ENCODE measurements around the gene UBA3. TPM values are rescaled to one million over a fixed set of nuclear protein-coding genes. Genes with fewer than 3 reads are reported as not detected.

UBA3 gene
- total RNA-seq, 1 experiment from 2014 or later, result 45.6 TPM

- TF ChIP-seq SP1 (IDR thresholded peaks at IDR 0.05; ENCODE audit: low read depth), result no peak
- TF ChIP-seq TCF7L2 (IDR thresholded peaks at IDR 0.05; ENCODE audit: borderline replicate concordance, extremely low read depth, insufficient read depth, insufficient read length), result no peak
- TF ChIP-seq POLR2AphosphoS5 (IDR thresholded peaks at IDR 0.05; ENCODE audit: low read depth, low read length), result no peak
These were observed 41.8 kb upstream of the UBA3 start (continued) for GRCh38 chr3:69121950-69122349.

GRCh38 chr3:69121513-69121912, 41.3 kb upstream of the UBA3 start:
- ChIA-PET CTCF (interaction anchor here (0.6 to 3.2 kb wide), 22 partner anchors 8 to 550 kb away, joined by 3 to 18 read pairs (median 4); no protein-coding TSS in a partner anchor), RAD21 (ENCODE audit: low non-redundant PET in 1 of 2, low total read pairs in 2 of 2, uncharacterized antibody in 2 of 2, unreplicated experiment in 2 of 2) (interaction anchor here (0.8 to 1.6 kb wide), 2 partner anchors 40 to 185 kb away, joined by 3 to 6 read pairs; no protein-coding TSS in a partner anchor), POLR2A (no interaction called here)
- Histone ChIP-seq H3K4me1 (ENCODE audit: control insufficient read depth in 1 of 2, insufficient read depth in 2 of 2, low read length in 2 of 2) (peaks cover 0 to 11% of the 10 kb centered on the region in 2 experiments; a peak in 3 of 4 replicates), H3K27me3 (ENCODE audit: insufficient read depth, low read length) (no peaks in the 10 kb centered on the region), H4K20me1 (ENCODE audit: insufficient read depth) (no peaks in the 10 kb centered on the region), H3K9ac (ENCODE audit: low read length) (no peak overlapping the region), H3K4me3 (replicated peaks in 1 of 2; ENCODE audit: low read depth in 1 of 2, low read length in 2 of 2) (no peak overlapping the region), H3K79me2 (ENCODE audit: insufficient read depth, low read length) (no peaks in the 10 kb centered on the region), H3K9me2 (ENCODE audit: insufficient read depth) (no peaks in the 10 kb centered on the region), H2AFZ (ENCODE audit: low read depth, low read length, poor library complexity, severe bottlenecking) (peak overlapping the region; percentile 87), H3K27ac (ENCODE audit: low read depth, low read length) (no peak overlapping the region), H3K4me2 (ENCODE audit: low read length) (no peak overlapping the region), H3K9me3 (ENCODE audit: control insufficient read depth in 1 of 2, insufficient read depth in 1 of 2, low read depth in 1 of 2, low read length in 2 of 2) (no peaks in the 10 kb centered on the region), H3K36me3 (ENCODE audit: control insufficient read depth in 1 of 2, insufficient read depth in 2 of 2, low read length in 2 of 2) (no peaks in the 10 kb centered on the region)
- DNase-seq (ENCODE audit: low read depth, low spot score) (no peak), ATAC-seq (no peak)
- intact Hi-C loops (cut with micrococcal nuclease), result loop anchor here (1.0 to 5.0 kb wide), 5 partner anchors 40 to 826 kb away; no protein-coding TSS in a partner anchor
- BruUV-seq (replicated peaks), result no TSS peak
- TF ChIP-seq SRF (IDR thresholded peaks at IDR 0.05; ENCODE audit: low read depth) (no peak), SP1 (IDR thresholded peaks at IDR 0.05; ENCODE audit: low read depth) (no peak), ZBTB33 (IDR thresholded peaks at IDR 0.05; ENCODE audit: extremely low read depth, insufficient replicate concordance, low read length) (no peak), TCF7L2 (IDR thresholded peaks at IDR 0.05; ENCODE audit: borderline replicate concordance, extremely low read depth, insufficient read depth, insufficient read length) (no peak), RAD21 (IDR thresholded peaks at IDR 0.05; ENCODE audit: low read depth) (no peak), POLR2A (IDR thresholded peaks at IDR 0.05; ENCODE audit: borderline replicate concordance, extremely low read depth, insufficient read depth, insufficient read length) (no peak), CTCF (IDR thresholded peaks at IDR 0.05 in 2 of 3, conservative IDR thresholded peaks at IDR 0.05 in 1 of 3; ENCODE audit: borderline replicate concordance in 1 of 3, insufficient read depth in 1 of 3, low read depth in 2 of 3, low read length in 2 of 3) (no peak), EGR1 (IDR thresholded peaks at IDR 0.05; ENCODE audit: low read depth) (no peak), POLR2AphosphoS5 (IDR thresholded peaks at IDR 0.05; ENCODE audit: low read depth, low read length) (no peak), ZNF274 (IDR thresholded peaks at IDR 0.05; ENCODE audit: low read depth, low read length) (no peak), MAX (IDR thresholded peaks at IDR 0.05) (no peak), EZH2 (IDR thresholded peaks at IDR 0.05) (no peak), CEBPB (IDR thresholded peaks at IDR 0.05; ENCODE audit: low read depth) (no peak), FOSL1 (IDR thresholded peaks at IDR 0.05; ENCODE audit: low read depth) (no peak), JUND (IDR thresholded peaks at IDR 0.05) (no peak), ATF3 (IDR thresholded peaks at IDR 0.05) (no peak), CBX3 (IDR thresholded peaks at IDR 0.05; ENCODE audit: low read depth) (no peak), REST (IDR thresholded peaks at IDR 0.05; ENCODE audit: low read depth) (no peak)

All from HCT116 (cell line).